ENCODE measurements around the gene CYP2U1. TPM values are rescaled to one million over a fixed set of nuclear protein-coding genes. Genes with fewer than 3 reads are reported as not detected.

CYP2U1 gene
- total and polyA plus RNA-seq, 9 of the 15 experiments (the other 6 are each of a cell fraction or from before 2014, with no cell fraction given) = 0.03 to 0.15 (median 0.07) TPM

GRCh38 chr4:107989162-107989536, 57.8 kb downstream of the CYP2U1 start:
- ATAC-seq (peak; percentile 46), DNase-seq (ENCODE audit: extremely low read depth in 1 of 4, low spot score in 3 of 4) (peak in 1 of 4 experiments; percentile 53), FAIRE-seq (no peak)
- Histone ChIP-seq H3K4me1 (replicated peaks in 1 of 2; ENCODE audit: control insufficient read depth in 2 of 2, insufficient read depth in 2 of 2, low read length in 2 of 2) (peaks cover 12 to 22% of the 10 kb centered on the region in 2 experiments; a peak in 4 of 5 replicates), H4K20me1 (replicated peaks; ENCODE audit: control insufficient read depth, insufficient read depth, low read length) (no peaks in the 10 kb centered on the region; the same call in 1 of the 2 replicates), H3K4me3 (peak overlapping the region; percentile 64), H3K27me3 (ENCODE audit: control insufficient read depth in 2 of 2, insufficient read depth in 2 of 2, low read length in 2 of 2) (no peaks in the 10 kb centered on the region), H3K27ac (ENCODE audit: extremely low read depth, low read depth, low read length) (peak overlapping the region; percentile 79), H3K79me2 (ENCODE audit: control insufficient read depth, insufficient read depth, low read length) (peaks cover 49% of the 10 kb centered on the region), H3K9me3 (replicated peaks; ENCODE audit: control insufficient read depth, insufficient read depth, low read depth, low read length) (no peaks in the 10 kb centered on the region), H2AFZ (ENCODE audit: low read depth, low read length) (peak overlapping the region; percentile 89), H3K9me1 (ENCODE audit: control insufficient read depth, insufficient read depth, low read length) (no peaks in the 10 kb centered on the region), H3K9ac (ENCODE audit: insufficient read depth in 1 of 2, low read depth in 2 of 2, low read length in 2 of 2) (peak overlapping the region; percentile 60 to 98), H3K36me3 (ENCODE audit: control insufficient read depth, insufficient read depth, low read length) (no peaks in the 10 kb centered on the region), H3K4me2 (ENCODE audit: insufficient read depth, low read length) (peak overlapping the region; percentile 90)
- WGBS (ENCODE audit: insufficient coverage, low coverage, missing lambda C conversion rate) = 0% methylated on average over 8 of the region's 8 CpGs
- intact Hi-C loops (cut with micrococcal nuclease) (no loop called here), in situ Hi-C loops (cut with MboI) (no loop called here)
- POLR2A ChIA-PET = no interaction called here
- BruUV-seq (replicated peaks) = TSS peak; percentile 72
- CTCF ChIA-PET (ENCODE audit: low intra/inter-chr PET ratio) = interaction anchor here (0.5 kb wide), 1 partner anchor 583 kb away, joined by 3 read pairs; no protein-coding TSS in a partner anchor
- TF ChIP-seq NR1H2 (CRISPR knock-in tag; IDR thresholded peaks at IDR 0.05) (peak; percentile 98), SMARCA4 (IDR thresholded peaks at IDR 0.05) (peak; percentile 26; the same call in 1 of the 2 replicates), HMBOX1 (IDR thresholded peaks at IDR 0.05) (peak; percentile 60; the same call in 1 of the 2 replicates), RB1 (IDR thresholded peaks at IDR 0.05; ENCODE audit: low read depth) (no peak), KHSRP (IDR thresholded peaks at IDR 0.05) (no peak), CREM (IDR thresholded peaks at IDR 0.05; ENCODE audit: low read depth) (peak; percentile 40; the same call in 1 of the 2 replicates), PHF20 (IDR thresholded peaks at IDR 0.05; ENCODE audit: partially characterized antibody) (no peak), NKRF (IDR thresholded peaks at IDR 0.05; ENCODE audit: borderline replicate concordance) (peak; percentile 63; the same call in 1 of the 2 replicates), FOXM1 (IDR thresholded peaks at IDR 0.05; ENCODE audit: low read depth) (0 out of 2 replicates have a peak, but pooled peaks have one; percentile 3), FOXM1 (CRISPR knock-in tag; IDR thresholded peaks at IDR 0.05; ENCODE audit: low read depth) (no peak), ID3 (CRISPR knock-in tag; IDR thresholded peaks at IDR 0.05) (no peak), ID3 (tag; IDR thresholded peaks at IDR 0.05) (peak; percentile 65; the same call in 1 of the 2 replicates), NR4A1 (CRISPR knock-in tag; IDR thresholded peaks at IDR 0.05) (no peak), NR4A1 (tag; IDR thresholded peaks at IDR 0.05) (no peak)
- TF ChIP-seq, protein P1, sequence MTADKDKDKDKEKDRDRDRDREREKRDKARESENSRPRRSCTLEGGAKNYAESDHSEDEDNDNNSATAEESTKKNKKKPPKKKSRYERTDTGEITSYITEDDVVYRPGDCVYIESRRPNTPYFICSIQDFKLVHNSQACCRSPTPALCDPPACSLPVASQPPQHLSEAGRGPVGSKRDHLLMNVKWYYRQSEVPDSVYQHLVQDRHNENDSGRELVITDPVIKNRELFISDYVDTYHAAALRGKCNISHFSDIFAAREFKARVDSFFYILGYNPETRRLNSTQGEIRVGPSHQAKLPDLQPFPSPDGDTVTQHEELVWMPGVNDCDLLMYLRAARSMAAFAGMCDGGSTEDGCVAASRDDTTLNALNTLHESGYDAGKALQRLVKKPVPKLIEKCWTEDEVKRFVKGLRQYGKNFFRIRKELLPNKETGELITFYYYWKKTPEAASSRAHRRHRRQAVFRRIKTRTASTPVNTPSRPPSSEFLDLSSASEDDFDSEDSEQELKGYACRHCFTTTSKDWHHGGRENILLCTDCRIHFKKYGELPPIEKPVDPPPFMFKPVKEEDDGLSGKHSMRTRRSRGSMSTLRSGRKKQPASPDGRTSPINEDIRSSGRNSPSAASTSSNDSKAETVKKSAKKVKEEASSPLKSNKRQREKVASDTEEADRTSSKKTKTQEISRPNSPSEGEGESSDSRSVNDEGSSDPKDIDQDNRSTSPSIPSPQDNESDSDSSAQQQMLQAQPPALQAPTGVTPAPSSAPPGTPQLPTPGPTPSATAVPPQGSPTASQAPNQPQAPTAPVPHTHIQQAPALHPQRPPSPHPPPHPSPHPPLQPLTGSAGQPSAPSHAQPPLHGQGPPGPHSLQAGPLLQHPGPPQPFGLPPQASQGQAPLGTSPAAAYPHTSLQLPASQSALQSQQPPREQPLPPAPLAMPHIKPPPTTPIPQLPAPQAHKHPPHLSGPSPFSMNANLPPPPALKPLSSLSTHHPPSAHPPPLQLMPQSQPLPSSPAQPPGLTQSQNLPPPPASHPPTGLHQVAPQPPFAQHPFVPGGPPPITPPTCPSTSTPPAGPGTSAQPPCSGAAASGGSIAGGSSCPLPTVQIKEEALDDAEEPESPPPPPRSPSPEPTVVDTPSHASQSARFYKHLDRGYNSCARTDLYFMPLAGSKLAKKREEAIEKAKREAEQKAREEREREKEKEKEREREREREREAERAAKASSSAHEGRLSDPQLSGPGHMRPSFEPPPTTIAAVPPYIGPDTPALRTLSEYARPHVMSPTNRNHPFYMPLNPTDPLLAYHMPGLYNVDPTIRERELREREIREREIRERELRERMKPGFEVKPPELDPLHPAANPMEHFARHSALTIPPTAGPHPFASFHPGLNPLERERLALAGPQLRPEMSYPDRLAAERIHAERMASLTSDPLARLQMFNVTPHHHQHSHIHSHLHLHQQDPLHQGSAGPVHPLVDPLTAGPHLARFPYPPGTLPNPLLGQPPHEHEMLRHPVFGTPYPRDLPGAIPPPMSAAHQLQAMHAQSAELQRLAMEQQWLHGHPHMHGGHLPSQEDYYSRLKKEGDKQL (CRISPR knock-in tag; IDR thresholded peaks at IDR 0.05; ENCODE audit: borderline replicate concordance) = no peak
